Tibial artery (tissue), 4 donors: ENCODE data around the gene ATP11A.

Source experiments
- DNase-seq, 2 donors: peaks; one replicate each; pipeline ENCODE4 v3.0.0-alpha.2; 2019
- H3K27ac ChIP-seq, 2 donors: fragments of 200-600 bp; sonication (generic) in 1 of 2; 1 replicate in 1 of 2; 2 replicates in 1 of 2; pipeline ENCODE4 v1.5.1; 2018 to 2019; ENCODE audit warnings: mild to moderate bottlenecking in 1 of 2
- H3K27me3 ChIP-seq, 2 donors: fragments of 200-600 bp; sonication (generic) in 1 of 2; one replicate each; pipeline versions ENCODE4 v1.5.1 to v1.6.0; 2016 to 2019
- H3K36me3 ChIP-seq, 3 donors: fragments of 200-600 bp; sonication (generic) in 2 of 3; one replicate each; pipeline ENCODE4 v1.5.1; 2016 to 2019; ENCODE audit warnings: mild to moderate bottlenecking in 2 of 3
- H3K4me1 ChIP-seq, 4 donors: fragments of 200-600 bp; sonication (generic) in 2 of 4; 1 replicate in 3 of 4; 2 replicates in 1 of 4; pipeline ENCODE4 v1.5.1; 2016 to 2019
- H3K4me3 ChIP-seq, 2 donors: fragments of 200-600 bp; sonication (generic) in 1 of 2; 1 replicate in 1 of 2; 2 replicates in 1 of 2; pipeline ENCODE4 v1.5.1; 2018 to 2019; ENCODE audit warnings: mild to moderate bottlenecking in 2 of 2
- H3K9me3 ChIP-seq, 3 donors: fragments of 200-600 bp; sonication (generic) in 1 of 3; one replicate each; pipeline ENCODE4 v1.5.1; 2016 to 2019
- intact Hi-C: fragments of 100-400 bp; cut with DNase I; formaldehyde crosslinking; loops from one replicate; pipeline ENCODE4 v1.15.0; 2023; ENCODE audit warnings: low total_unique reads
- TF ChIP-seq, protein P1 (sequence below), 2 experiments: fragments of 200-600 bp in 1 of 2; fragments of 450-650 bp in 1 of 2; IDR thresholded peaks; one replicate each; pipeline ENCODE4 v1.5.1; 2017 to 2019; ENCODE audit warnings: antibody characterized with exemption in 2 of 2, mild to moderate bottlenecking in 1 of 2, moderate library complexity in 1 of 2

ATP11A gene

DNA sequence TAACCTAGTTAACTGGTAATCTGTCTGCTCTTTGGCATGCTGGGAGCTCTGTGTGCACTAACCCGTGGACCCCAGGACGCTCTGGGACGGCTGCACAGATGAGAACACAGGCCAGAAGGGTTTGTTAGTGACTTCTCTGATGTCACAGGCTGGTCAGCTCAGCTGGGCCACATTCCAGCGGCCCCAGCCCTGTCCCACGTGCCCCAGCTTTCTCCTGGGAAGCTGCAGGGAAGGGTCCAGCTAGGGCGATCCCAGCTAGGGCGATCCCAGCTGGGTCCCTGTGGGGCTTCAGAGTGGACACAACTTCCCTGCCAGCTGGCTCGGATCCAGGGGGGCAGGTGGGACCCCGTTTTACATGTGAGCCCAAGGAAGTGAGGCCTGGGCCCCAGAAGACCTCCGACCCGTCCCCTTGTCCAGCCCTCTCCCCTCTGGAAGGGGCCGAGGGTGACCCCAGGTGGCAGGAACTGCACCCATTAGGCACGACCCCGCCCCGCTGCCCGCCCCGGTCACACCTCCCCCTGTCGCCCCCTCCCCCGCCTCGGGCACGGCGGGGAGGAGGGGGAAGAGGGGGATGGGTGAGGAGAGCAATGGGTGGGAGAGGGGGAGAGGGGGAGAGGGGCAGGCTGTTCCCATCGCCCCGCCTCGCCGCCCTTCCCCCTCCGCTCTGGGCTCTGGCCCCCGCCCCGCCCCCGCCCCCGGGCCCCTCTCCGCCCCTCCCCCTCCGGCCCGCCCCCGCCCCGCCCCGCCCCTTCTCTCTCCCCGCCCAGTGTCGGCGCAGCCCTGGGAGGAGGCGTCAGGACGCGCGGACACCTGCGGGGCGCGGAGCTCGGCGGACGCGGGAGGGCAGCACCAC lies 204.0 kb downstream of the ATP11A start:
- TF ChIP-seq, protein P1, sequence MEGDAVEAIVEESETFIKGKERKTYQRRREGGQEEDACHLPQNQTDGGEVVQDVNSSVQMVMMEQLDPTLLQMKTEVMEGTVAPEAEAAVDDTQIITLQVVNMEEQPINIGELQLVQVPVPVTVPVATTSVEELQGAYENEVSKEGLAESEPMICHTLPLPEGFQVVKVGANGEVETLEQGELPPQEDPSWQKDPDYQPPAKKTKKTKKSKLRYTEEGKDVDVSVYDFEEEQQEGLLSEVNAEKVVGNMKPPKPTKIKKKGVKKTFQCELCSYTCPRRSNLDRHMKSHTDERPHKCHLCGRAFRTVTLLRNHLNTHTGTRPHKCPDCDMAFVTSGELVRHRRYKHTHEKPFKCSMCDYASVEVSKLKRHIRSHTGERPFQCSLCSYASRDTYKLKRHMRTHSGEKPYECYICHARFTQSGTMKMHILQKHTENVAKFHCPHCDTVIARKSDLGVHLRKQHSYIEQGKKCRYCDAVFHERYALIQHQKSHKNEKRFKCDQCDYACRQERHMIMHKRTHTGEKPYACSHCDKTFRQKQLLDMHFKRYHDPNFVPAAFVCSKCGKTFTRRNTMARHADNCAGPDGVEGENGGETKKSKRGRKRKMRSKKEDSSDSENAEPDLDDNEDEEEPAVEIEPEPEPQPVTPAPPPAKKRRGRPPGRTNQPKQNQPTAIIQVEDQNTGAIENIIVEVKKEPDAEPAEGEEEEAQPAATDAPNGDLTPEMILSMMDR (IDR thresholded peaks at IDR 0.05), result no peak
- Histone ChIP-seq H3K36me3 (no peaks in the 10 kb centered on the region), H3K4me1 (peaks cover 0 to 24% (median 20%) of the 10 kb centered on the region in 4 donors), H3K9me3 (no peaks in the 10 kb centered on the region), H3K4me3 (peak overlapping the region; percentile 31 to 52), H3K27me3 (peaks cover 0 to 94% of the 10 kb centered on the region in 2 donors), H3K27ac (no peak overlapping the region)
- intact Hi-C loops, result no loop called here
- no peak for DNase-seq

DNA sequence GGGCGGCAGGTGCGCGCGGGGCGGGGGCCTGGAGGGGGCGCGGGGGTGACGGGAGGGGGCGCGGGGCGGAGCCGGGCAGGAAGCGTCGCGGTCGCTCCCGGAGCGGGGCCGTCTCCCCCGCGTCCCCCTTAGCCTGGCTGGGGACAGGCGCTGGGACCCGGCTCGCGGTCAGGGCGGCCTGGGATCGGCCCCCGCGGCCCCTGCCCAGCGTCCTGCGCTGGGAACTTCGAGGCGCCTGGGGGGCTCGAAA lies 204.5 kb downstream of the ATP11A start:
- Histone ChIP-seq H3K27ac (no peak overlapping the region), H3K4me3 (peak overlapping the region; percentile 31 to 52), H3K4me1 (peaks cover 0 to 24% (median 20%) of the 10 kb centered on the region in 4 donors), H3K36me3 (no peaks in the 10 kb centered on the region), H3K9me3 (no peaks in the 10 kb centered on the region), H3K27me3 (peaks cover 0 to 96% of the 10 kb centered on the region in 2 donors)
- TF ChIP-seq, protein P1 (IDR thresholded peaks at IDR 0.05), result no peak
- intact Hi-C loops, result no loop called here
- no peak for DNase-seq

DNA sequence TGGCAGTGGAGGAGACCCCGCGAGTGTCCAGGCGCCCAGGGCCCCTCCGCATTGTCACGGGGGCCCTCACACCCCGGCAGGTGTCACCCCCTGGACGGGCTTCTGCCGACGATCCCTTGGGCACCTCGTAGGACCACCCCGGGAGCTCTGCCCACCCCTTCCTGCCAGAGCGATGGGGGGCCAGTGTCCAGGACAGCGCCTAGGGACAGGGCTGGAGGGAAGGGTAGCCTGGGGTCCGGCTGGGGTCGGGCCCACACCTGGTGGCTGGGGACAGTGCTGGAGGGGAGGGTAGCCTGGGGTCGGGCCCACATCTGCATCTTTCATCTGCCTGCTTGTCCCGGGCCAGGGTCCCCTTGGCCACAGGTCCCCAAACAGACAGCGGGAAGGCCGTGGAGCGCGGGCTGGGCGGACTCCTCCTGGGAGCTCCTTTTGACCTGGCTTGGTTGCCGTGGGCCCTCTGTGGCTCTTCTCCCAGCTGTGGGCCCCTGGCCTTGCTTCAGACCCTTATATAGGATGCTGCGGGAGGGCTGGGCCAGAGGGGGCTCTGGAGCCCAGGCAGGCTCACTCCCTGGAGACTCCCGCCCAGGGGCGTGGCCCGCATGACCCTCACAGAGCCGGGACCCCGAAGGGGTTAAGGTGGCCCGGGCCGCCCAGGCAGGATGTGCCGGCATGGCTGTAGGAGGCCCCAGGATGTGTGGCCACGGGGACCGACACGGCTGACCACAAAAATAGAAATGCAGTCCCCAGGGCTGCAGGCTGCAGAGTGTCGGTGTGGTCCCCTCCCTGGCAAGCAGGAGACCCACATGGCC lies 205.0 kb downstream of the ATP11A start:
- peaks cover 0 to 94% of the 10 kb centered on the region in 2 donors for H3K27me3 ChIP-seq
- H3K36me3 ChIP-seq, result no peaks in the 10 kb centered on the region
- DNase-seq, result no peak
- intact Hi-C loops, result no loop called here
- H3K9me3 ChIP-seq, result no peaks in the 10 kb centered on the region
- H3K4me3 ChIP-seq, result peak overlapping the region; percentile 31 to 52
- peaks cover 0 to 24% (median 20%) of the 10 kb centered on the region in 4 donors for H3K4me1 ChIP-seq
- TF ChIP-seq, protein P1 (IDR thresholded peaks at IDR 0.05), result no peak
- H3K27ac ChIP-seq, result no peak overlapping the region

DNA sequence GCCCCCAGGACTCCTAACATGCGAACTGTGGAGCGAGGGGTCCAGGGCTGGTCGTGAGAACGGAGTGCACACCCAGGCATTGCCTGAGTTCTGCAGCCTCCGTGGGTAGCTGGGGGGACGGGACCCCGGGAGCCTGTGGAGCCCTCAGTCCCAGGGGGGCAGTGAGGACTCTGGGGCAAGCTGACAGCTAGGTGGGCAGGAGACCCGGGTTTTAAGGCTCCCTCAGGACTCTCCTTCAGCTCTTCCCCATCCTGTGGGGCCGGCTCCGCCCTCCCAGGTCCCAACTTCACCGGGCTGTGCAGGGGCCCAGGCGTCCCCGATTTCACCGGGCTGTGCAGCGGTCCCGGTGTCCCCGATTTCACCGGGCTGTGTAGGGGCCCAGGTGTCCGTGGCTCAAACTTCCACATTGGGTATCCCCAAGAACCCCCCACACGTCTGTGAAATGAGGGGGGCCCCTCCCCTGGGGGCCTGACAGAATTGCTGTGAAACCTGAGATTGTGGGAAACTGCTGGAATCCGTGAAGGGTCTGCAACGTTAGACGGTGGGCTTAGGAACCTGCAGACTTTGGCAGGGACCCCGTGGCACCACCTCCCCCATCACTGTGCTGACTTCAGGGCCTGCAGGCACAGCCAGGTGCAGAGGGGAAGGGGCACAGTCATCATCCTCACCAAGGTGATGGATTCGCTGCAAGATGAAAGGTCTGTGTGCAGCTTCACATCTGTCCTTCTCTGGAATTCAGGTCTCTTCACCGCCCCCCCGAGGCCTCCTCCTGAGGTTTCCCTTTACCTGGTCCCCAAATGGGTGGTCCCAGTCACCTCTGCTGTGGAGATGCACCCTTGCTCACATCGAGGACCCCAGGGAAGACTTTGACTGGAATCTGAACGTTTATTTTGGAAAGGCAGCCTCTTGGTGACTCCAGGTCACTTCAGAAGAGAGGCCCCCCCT lies 206.0 kb downstream of the ATP11A start:
- Histone ChIP-seq H3K27me3 (peaks cover 0 to 95% of the 10 kb centered on the region in 2 donors), H3K27ac (no peak overlapping the region), H3K36me3 (no peaks in the 10 kb centered on the region), H3K4me1 (peaks cover 0 to 24% (median 20%) of the 10 kb centered on the region in 4 donors), H3K9me3 (no peaks in the 10 kb centered on the region), H3K4me3 (no peak overlapping the region)
- TF ChIP-seq, protein P1 (IDR thresholded peaks at IDR 0.05), result no peak
- intact Hi-C loops, result no loop called here
- DNase-seq, result no peak
